ENCODE measurements around the gene S100A4.

- TF ChIP-seq, protein P1, sequence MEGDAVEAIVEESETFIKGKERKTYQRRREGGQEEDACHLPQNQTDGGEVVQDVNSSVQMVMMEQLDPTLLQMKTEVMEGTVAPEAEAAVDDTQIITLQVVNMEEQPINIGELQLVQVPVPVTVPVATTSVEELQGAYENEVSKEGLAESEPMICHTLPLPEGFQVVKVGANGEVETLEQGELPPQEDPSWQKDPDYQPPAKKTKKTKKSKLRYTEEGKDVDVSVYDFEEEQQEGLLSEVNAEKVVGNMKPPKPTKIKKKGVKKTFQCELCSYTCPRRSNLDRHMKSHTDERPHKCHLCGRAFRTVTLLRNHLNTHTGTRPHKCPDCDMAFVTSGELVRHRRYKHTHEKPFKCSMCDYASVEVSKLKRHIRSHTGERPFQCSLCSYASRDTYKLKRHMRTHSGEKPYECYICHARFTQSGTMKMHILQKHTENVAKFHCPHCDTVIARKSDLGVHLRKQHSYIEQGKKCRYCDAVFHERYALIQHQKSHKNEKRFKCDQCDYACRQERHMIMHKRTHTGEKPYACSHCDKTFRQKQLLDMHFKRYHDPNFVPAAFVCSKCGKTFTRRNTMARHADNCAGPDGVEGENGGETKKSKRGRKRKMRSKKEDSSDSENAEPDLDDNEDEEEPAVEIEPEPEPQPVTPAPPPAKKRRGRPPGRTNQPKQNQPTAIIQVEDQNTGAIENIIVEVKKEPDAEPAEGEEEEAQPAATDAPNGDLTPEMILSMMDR (IDR thresholded peaks at IDR 0.05) = no peak
- no peak for TF ChIP-seq POLR2A (IDR thresholded peaks at IDR 0.05)
- peak; percentile 49 for TF ChIP-seq POLR2AphosphoS5 (IDR thresholded peaks at IDR 0.05)
These were observed 19.5 kb downstream of the S100A4 start for GRCh38 chr1:153526132-153526543.
